Retinal pigment epithelial cell (primary cell): ENCODE results near the gene AP3D1.

Experiments used
- DNase-seq: peaks from one replicate; pipeline ENCODE4 v3.0.0-alpha.2; 2010; ENCODE audit warnings: low read depth
- H3K4me3 ChIP-seq: 2 replicates; pipeline ENCODE4 v1.5.1; 2011; ENCODE audit warnings: mild to moderate bottlenecking, low read length, control low read depth, moderate library complexity
- CTCF ChIP-seq: conservative IDR thresholded peaks from 2 replicates; pipeline ENCODE4 v1.5.1; 2011; ENCODE audit warnings: low read depth, low read length, control low read depth, inconsistent platforms

The AP3D1 gene

GRCh38 chr19:2173388-2173766, 22.0 kb upstream of the AP3D1 start:
- H3K4me3 ChIP-seq: no peak overlapping the region
- TF ChIP-seq CTCF: no peak
- no peak for DNase-seq

DNA sequence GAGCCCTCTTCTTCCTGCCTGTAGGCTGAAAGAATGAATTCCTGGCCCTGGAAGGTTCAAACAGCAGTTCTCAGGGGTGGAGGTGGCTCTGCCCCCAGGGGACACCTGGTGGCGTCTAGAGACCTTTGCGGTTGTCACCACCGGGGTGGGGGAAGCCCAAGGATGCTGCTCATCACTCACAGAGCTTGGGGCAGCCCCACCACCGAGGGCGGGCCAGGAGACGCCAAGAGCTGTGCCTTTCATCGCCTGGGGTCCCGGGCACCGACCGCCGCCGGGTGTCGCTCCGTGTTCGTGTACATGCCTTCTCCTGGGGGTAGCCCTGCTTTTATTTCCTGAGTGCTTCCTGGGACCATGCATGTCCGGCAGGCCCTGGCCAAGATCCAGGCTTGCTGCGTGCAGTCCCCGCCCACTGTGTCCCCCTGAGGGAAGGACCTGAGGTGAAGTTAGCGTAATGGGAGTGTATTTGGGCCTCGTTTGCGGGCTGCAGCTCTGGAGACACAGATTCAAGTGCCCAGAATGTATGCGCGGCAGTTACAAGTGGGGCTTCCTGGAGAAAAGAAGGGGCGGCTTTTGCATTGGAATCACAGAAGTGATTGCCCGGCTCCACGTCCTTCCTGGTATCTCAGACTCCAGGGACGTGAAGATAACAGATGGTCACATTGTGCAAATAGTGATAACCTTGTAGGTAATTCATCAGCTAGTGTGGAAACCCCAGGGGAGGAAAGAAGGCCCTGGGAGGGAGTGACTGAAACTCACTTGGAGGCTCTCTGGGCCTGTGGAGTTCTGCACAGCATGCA, 20.2 kb upstream of the AP3D1 start:
- DNase-seq: no peak
- H3K4me3 ChIP-seq: no peak overlapping the region
- TF ChIP-seq CTCF: peak; percentile 7

- H3K4me3 ChIP-seq: no peak overlapping the region
- TF ChIP-seq CTCF: no peak
- DNase-seq: no peak
Measured at GRCh38 chr19:2170987-2171348, 19.6 kb upstream of the AP3D1 start.

DNA sequence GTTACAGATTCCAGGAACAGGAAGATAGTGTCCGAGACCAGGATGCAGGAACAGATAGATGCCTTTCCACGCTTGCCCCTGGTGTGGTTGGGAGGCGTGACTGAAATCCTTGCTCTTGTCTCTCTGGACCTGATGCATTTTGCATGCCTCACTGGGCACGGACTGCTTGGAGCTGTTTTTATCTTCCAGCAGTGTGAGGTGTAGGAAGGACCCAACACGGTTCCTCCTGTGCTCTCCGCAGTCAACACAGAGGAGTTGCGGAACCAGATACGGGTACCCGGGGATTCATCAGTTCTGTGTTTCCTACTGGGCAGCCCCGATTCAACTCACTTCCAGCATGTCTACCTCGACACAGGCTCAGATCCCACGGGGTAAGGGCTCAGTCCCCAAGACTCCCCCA, 18.9 kb upstream of the AP3D1 start:
- no peak for DNase-seq
- no peak for TF ChIP-seq CTCF

DNA sequence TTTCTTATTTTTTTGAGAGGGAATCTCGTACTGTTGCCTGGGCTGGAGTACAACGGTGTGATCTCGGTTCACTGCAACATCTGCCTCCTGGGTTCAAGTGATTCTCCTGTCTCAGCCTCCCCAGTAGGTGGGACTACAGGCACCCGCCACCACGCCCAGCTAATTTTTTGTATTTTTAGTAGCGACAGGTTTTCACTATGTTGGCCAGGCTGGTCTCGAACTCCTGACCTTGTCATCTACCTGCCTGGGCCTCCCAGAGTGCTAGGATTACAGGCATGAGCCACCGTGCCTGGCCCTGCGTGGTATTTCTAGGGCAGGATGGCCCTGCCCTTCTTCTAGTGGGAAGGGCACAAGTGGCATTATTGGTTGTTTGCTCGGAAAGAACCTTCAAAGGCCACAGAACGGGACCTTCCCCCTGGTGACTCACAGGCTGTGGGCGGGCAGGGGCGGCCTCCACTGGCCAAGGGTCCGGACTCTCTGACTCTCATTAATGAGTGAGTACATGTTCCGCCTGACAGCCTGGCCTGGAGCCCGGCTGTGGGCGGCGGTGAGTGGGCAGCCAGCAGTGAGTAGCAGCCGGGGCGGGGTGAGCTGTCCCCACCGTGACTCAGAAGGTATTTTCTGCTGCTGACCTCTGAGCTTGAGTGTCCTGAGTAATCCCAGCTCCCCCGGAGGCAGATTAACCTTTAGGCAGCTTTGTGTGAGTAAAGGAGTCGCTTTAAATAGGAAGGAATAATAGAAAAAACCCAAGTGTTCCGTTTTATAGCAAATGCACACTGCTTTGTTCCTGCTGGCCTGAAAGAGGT, 17.5 kb upstream of the AP3D1 start:
- peak; percentile 98 for DNase-seq
- no peak overlapping the region for H3K4me3 ChIP-seq
- TF ChIP-seq CTCF: no peak

More for the DNA sequence above, 18.9 kb upstream of the AP3D1 start:
- no peak overlapping the region for H3K4me3 ChIP-seq

DNA sequence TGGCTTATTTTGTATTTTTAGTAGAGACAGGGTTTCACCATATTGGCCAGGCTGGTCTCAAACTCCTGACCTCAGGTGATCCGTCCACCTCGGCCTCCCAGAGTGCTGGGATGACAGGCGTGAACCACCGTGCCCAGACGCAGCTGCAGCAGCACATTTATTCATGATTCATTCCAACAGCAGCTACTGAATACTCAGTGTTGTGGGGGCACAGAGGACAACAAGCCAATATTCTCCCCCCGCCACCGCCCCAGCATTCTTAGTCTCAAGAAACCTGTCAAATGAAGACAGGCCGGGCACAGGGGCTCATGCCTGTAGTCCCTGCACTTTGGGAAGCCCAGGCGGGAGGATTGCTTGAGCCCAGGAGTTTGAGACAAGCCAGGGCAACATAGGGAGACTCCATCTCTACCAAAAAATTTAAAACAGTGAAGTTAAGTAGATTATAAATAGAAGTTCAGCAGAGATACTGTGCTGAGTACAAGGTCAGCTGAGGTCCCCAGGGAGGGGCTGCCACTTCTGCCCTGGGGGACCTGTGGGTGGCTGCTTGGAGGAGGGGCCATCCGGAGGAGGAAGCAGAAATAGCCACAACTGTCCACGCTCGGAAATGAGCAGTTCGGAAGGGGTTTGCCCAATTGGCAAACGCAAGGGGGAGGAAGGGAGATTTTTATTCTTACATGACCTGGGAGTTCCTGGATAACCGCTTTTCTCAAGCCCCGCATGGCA, 16.7 kb upstream of the AP3D1 start:
- no peak for DNase-seq
- no peak overlapping the region for H3K4me3 ChIP-seq
- no peak for TF ChIP-seq CTCF
